NCI-H2029 (cell line): ENCODE data around the gene CDC6.
"Not testable (repeated sequence)": the region's sequence is repeated elsewhere in the genome, so short reads cannot be mapped to it uniquely, and the experiment has no call there.

Experiments used
- DNase-seq: peaks from one replicate; lab custom pipeline; 2025; lab: John Stamatoyannopoulos, UW

CDC6 gene

DNA sequence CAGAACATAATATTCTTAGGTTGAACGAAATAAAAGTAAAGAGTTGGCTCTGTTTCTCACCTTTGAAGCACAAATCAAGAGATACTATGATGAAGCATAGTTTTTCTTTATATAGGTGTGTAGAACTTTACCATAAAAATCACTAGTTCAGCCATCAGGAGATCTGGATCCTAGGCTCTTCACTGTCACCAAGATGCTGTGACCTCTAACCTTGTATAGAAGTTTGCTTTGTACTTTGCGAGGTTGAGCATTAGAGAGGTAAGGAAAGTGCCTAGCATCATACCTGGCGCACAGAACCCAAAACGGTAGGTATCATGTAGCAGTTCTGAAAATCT, 553 bp upstream of the CDC6 start:
- DNase-seq: no peak

DNA sequence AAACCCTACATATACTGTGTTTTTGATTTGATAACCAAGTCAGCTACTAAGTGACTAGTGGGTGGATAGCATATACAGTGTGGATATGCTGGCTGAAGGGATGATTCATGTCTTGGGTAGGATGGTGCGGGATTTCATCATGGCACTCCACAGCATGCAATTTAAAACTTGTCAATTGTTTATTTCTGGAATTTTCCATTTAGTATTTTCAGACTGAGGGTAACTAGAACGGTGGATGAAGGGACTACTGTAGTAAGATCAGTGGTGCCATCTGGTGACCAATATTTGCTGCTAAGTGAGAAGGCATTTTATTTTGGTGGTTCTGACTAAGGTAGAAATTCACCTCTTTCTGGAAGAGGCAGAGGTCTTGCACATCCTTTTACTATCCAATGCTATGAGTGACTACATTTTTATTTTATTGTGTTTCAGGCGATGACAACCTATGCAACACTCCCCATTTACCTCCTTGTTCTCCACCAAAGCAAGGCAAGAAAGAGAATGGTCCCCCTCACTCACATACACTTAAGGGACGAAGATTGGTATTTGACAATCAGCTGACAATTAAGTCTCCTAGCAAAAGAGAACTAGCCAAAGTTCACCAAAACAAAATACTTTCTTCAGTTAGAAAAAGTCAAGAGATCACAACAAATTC, 3.1 kb downstream of the CDC6 start:
- peak; percentile 63 for DNase-seq

DNA sequence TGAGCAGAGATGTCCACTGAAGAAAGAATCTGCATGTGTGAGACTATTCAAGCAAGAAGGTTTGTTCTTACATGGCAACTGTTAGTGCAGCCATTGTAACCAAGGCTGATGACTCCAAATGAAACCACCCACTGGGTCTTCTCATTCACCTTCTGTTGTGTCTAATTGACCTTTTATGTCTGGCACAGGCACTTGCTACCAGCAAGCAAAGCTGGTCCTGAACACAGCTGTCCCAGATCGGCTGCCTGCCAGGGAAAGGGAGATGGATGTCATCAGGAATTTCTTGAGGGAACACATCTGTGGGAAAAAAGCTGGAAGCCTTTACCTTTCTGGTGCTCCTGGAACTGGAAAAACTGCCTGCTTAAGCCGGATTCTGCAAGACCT, 3.6 kb downstream of the CDC6 start:
- no peak for DNase-seq

DNA sequence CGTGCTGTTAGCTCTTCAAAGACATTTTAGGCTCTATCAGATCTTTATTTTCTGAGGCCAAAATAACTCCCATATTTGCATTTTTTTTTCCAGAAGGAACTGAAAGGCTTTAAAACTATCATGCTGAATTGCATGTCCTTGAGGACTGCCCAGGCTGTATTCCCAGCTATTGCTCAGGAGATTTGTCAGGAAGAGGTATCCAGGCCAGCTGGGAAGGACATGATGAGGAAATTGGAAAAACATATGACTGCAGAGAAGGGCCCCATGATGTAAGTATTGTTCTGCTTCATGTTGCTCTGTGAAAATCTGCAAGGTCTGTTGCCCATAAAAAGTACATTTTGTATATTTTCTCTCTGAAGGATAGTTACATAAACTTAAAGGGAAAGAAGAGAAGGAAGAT, 5.7 kb downstream of the CDC6 start:
- no peak for DNase-seq

DNA sequence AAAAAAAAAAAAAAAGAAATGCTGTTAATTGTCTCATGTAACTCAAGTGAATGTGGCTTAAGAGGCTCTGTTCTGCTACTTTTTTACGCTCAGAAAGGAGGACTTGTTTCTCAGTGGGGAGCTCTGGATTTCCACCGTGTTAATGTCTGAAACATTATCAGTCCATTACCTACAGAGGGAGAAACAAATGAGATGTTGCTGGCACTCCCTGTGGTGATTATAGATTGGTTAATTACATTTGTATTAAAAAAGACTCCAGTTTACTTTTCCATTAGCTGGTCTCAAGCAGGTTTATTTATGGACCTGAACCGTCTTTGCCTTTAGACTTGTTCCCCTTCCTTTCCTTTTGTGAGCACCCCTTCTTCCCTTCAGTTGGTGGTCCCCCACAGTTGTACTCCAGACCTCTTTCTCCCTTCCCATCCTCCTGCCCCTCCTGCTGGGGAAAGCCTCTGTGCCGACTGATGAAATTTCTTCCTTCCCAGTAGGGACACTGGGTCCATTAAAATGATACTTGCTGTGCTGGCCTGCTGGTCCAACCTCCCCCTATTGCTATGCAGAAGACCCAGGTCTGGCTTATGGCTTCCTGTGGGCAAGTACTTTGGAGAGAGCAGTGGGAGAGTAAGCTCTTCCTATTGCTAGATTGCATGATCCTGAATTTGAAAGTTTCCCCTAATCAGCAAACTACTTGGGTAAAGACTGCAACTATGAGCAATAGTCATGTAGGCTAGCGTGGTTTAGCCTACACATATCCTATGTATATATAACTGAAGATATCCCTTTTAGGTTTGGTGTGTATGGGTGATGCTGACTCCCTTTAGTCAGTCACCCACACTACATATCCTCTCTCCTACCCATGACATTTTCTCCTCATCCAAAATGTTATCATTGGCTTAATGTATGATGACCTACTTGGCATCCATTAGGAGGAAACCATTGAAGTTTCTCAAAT, 8.1 kb downstream of the CDC6 start:
- DNase-seq: no peak

DNA sequence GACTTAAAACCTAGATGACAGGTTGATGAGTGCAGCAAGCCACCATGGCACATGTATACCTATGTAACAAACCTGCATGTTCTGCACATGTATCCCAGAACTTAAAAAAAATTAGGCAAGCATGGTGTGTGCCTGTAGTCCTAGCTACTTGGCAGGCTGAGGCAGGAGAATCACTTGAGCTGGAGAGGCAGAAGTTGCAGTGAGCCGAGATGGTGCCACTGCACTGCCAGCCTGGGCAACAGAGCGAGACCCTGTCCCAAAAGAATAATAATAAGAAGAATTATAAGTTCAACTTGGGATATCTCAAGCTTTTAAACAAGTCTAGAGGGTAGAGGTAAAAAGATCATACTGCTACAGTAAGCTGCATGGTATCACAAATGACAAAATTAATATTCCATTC, 9.8 kb downstream of the CDC6 start:
- DNase-seq: no peak

DNA sequence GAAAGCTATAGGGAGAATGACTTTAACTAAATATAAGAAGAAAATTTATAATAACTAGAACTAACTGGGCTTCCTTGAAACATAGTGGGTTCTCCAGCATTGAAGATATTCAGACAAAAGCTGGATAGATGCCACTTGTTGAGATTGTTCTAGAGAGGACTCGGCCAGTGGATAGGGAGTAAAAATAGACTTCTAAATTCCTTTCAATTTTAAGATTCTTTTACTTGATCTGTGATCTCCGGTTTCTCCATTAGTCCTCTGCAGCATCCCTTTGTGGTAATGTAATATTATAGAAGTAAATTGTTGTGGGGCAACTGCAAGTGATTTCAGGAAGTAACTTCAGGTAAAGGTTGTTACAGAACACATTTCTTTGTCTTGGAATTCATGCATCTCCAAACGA, 11.0 kb downstream of the CDC6 start:
- no peak for DNase-seq

DNA sequence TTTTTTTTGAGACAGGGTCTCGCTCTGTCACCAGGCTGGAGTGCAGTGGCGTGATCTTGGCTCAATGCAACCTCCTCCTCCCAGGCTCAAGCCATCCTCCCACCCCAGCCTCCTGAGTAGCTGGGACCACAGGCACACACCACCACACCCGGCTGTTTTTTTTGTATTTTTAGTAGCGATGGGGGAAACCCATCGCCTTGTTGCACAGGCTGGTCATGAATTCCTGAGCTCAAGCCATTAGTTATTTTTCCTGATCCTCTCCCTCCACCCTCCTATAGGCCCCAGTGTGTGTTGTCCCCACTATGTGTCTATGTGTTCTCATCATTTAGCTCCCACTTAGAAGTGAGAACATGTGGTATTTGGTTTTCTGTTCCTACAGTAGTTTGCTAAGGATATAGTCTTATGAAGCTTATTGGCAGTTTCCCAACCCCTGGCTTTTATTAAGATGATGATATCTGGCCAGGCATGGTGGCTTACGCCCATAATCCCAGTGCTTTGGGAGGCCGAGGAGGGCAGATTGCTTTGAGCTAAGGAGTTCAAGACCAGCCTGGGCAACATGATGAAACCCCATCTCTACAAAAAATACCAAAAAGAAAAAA, 11.6 kb downstream of the CDC6 start:
- not testable (repeated sequence) for DNase-seq

DNA sequence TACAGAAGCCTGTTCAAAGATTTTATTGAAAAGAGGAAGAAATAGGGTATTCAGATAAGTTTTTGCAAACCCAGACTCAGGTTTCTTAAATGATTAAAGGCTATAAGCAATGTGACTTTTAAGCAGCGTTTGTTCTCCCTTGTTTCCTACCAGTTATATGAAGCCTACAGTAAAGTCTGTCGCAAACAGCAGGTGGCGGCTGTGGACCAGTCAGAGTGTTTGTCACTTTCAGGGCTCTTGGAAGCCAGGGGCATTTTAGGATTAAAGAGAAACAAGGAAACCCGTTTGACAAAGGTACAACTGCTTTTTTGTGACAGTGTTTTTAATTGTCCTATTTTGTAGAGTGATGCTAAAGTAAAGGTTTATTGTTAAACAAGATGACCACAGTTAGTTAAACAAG, 13.6 kb downstream of the CDC6 start:
- no peak for DNase-seq

DNA sequence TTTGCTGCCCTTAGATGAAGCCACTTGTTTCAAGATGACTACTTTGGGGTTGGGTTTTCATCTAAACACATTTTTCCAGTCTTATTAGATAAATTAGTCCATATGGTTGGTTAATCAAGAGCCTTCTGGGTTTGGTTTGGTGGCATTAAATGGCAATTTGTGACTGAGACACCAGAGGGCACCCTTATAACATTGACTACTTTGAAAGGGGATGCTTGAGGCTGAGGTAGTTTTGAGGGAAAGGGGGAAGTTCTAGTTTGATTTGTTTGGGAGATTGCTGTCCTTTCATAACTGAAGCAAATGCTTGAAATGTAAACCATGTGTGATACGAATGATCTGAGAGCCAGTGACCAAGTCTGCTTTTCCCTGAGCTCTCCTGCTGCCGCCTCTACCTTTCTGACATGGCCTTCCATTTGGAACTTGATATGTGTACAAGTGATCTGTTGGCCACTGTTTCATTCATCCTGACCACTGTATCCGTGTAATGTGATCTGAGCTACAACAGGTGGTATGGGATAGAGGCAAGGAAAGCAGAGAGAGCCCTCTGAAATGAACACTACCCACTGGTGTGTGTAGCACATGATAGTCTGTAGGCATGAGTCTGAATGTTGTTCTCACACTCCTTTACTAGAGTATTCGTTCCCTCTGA, 15.5 kb downstream of the CDC6 start:
- DNase-seq: peak; percentile 81

DNA sequence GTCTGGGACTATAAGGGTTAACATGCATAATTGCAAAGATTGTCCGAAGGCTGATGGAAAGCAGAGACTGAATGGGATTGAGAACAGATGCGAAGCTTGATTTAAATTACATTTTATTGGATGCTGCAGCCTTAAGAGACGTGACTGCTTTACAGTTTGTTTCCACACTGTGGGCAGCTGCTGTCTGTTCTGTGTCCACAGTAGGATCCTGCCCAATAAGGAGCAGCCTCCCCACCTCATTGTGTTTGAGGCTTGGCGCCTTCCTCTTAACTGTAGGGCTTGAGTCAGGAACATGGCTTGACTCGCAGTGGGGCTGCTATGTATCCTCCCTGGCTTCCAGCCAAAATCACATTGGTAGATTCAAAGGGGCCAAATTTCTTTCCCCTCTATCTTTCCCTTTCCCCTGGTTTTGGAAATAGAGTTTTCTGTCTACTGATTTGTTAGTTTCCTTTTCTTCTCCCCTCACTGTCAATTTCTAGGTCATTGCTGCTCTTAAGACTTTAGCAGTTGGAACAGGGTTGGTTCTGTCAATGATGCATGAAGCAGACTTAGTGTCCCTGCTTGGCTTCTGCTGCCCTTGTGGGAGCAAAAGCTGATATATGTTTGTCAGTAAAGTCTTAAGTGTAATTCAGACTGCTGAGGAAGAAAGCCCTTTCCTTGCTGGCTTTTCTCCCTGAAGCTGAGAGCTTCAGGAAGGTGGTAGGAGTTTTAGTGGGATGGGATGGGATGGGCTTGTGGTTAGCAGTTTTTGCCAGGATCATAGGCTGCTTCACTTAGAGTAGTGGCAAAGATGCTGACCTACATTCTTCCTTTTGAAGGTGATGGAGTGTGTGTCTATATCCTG, 16.3 kb downstream of the CDC6 start:
- DNase-seq: peak; percentile 85

DNA sequence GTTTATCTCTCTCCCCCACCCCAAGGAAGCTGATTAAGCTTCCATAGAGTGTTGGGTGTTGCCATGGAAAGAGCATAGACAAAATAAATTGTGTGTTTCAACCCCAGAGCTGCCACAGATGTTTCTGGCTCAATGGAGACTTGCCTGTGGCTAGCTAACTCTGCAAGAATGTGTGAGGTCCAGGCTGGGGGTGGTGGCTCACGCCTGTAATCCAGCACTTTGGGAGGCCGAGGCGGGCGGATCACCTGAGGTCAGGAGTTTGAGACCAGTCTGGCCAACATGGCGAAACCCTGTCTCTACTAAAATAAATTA, 16.8 kb downstream of the CDC6 start:
- not testable (repeated sequence) for DNase-seq

DNA sequence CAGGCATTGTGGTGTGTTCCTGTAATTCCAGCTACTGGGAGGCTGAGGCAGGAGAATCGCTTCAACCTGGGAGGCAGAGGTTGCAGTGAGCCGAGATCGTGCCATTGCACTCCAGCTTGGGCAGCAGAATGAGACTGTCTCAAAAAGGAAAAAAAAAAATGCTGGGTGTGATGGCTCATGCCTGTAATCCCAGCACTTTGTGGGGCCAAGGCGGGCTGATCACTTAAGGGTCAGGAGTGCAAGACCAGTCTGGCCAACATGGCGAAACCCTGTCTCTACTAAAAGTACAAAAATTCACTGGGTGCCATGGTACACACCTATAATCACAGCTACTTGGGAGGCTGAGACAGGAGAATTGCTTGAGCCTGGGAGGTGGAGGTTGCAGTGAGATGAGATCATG, 17.2 kb downstream of the CDC6 start:
- not testable (repeated sequence) for DNase-seq

DNA sequence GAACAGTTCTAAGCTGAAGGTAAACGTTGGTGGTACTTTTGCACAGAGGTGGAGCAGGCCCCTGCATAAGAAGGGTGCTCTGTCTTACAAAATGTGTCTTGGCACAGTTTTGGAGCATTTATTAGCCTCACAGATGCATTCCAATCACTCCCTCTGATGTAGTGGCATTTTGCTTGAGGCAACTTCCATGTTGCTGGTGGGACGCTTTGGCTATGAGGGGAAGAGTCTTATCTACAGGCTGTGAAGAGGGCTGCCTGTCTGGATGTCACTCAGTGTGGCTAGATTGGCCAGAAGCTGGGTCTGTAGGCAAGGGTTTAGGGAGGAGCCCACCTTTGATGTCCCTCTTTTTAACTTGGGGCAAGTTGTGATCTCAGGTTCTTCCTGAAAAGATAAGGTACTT, 18.7 kb downstream of the CDC6 start:
- no peak for DNase-seq

DNA sequence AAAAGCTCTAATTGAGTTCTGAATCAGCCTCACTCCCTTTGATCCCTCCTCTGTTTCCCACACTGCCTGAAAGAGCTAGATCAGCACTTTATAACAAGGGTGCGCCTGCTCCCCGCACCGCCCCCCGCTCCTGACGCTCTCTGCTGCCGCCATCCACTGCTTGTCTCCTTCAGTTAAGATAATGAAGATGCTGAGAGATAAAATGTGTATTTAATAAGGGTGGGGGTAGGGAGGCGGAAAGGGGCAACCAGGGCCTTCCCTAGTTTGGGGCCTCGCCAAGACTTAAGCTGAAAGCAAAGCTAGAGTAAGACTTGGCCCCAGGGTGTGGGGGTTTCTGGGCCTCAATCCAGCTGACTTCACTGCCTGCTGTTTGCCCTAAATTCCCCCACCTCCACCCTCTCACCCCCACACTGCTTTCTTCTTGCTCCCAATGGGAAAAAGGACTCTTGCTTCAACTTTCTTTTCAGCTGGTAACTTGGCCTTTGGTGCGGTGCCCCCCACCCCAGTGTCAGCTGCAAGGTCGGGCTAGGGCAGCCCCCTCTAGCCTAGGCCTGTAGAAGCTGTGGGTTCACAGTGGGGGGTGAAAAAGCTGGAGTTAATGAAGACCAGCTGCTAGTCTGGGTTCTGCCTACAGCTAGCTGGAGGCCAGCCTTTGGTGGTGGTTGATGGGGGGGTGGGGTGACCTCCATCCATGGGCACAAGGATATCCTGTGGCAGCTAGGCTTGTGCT, 19.5 kb downstream of the CDC6 start:
- no peak for DNase-seq

DNA sequence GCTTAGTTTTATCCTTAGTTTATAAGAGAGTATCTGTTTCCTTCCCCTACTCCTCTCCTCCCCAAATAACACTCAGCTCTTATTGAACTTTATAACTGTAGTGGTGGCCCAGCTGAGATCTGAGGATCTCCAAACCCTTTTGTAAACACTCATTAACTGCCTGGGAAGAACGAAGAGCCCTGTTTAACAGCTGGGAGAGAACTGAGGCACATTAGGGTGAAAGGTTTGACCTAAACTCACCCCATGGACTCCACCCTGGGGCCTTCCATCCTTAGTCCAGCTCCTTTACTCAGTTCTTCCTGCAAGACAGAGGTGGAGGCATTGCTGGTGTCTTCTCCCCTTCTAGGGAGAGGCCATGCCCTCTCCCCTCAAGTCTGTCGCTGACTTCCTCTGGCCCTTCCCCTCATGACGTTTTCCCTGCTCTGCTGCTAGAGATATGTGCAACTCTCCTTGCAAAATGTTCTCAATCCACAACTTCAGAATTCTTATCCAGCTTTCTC, 20.1 kb downstream of the CDC6 start:
- DNase-seq: no peak

DNA sequence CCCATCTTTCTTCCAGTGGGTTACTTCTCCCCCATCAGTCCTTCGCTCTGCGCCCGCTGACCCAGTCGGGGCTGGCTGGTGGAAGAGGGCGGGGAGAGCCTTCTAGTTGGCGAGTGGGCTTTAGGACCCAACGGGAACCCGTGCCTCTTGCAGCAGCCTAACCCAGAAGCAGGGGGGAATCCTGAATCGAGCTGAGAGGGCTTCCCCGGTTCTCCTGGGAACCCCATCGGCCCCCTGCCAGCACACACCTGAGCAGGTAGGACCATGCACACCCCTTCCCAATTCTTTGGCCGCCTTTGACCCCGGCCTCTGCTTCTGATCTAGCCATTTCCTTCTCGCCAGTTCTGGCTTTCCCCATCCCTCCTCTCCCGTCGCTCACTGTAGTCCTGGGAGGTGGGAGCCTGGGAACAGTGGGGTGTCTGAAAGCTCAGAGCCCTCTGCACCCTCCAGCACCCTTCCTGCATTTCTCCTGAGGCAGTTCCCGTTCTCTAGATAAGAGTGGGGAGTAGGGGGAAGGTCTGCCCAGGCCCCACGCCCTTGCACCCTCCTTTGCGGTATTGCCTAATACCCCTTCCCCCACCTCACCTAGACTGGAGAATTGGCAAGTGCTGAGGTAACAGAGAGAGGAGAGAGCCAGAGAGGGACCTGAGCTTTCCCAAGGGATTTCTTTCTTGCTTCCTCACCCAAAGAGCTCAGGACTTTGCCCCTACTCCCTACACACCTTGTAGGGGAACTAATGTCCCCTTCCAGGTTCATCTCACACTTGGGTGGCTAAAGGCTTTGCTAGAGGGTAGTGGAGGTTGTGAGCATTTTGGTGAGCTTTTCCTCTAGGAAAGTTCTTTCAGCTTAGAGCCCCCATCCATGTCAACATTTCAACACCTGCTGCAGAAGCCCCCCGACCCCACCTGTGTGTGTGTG, 21.6 kb downstream of the CDC6 start, which contains the start of gene RARA:
TSS of gene RARA (plus strand) at position 150 of the 918 bp plus-strand sequence. CDS start 22,039 bp downstream, outside the sequence.
- no peak for DNase-seq

DNA sequence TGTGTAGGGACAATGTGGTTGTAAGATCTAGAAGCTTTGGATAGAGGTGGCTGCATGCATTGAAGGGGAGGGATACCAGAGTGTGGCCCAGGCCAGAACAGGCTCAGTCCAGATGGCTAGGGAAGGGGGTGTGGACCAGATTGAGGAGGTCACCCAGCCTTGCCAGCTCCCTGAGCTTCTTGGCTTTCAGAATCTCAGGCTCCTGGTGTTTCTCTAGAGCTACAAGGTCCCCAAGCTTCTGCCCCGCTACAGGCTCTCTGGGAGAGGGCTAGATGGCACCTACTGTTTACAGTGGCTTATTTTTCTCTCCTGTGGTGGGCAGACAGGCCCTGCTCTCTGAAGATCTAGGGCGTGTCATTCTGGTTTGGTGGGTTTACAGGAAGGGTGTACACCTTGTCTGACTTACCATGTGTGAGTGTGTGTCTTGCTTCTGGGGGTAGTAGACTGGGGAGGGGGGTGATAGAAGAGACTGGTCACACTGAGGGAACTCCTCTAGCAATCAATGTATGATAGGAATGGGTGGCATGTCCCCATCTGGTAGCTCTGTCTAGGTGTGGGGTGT, 22.4 kb downstream of the CDC6 start:
- no peak for DNase-seq

DNA sequence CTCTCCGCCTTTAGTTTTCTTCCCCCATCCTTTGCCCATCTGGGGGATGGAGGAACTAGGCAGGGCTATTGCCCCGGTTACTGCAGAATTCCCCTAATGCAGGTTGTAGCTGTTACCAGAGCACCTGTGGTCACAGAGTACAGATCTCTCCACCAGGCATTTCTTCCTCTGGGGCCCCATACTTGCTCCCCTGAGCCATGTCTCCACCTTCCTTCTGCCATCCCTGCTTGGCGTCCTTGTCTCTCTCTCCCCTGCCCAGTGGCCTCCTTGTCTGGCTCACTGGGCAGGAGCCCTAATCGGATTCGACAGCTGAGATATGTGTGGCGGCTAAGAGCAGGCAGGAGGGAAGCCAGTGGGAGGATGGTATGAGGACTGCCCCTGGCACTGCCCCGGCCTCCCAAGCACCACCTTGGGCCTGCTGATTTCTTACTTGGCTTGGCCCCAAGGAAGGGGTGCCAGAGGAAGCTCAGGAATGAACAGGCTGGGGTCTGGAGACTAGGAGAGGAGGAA, 23.3 kb downstream of the CDC6 start:
- DNase-seq: no peak
